B cell (primary cell): Measurements from ENCODE around the gene BSDC1. TPM values are rescaled to one million over a fixed set of nuclear protein-coding genes. Genes with fewer than 3 reads are reported as not detected.
A peak's percentile ranks its signal among the peaks of the same experiment; 100 is the strongest.

Experiments used
- ATAC-seq: fragments of 200-7000 bp; cut with Tn5 transposase; one replicate; pipeline ENCODE4 v1.10.0; 2021; ENCODE audit warnings: low read depth, mild to moderate bottlenecking, moderate number of reproducible peaks, moderate library complexity
- CTCF ChIA-PET: fragments of 350-600 bp; sonication (Branson Sonifier 250); formaldehyde crosslinking; loops from one replicate; lab custom pipeline; 2021; ENCODE audit warnings: antibody characterized with exemption, inconsistent platforms; lab: Charles Lee
- POLR2A ChIA-PET: fragments of 350-600 bp; sonication (Branson Sonifier 250); formaldehyde crosslinking; loops from one replicate; lab custom pipeline; 2021; ENCODE audit warnings: antibody characterized with exemption; lab: Charles Lee
- DNase-seq: peaks from one replicate; pipeline ENCODE4 v3.0.0; 2013
- H2AFZ ChIP-seq: 2 replicates; pipeline ENCODE4 v1.6.1; 2012; ENCODE audit warnings: mild to moderate bottlenecking, low read depth, low read length; ENCODE audit not compliant: insufficient read depth, poor library complexity, severe bottlenecking
- H3K27ac ChIP-seq, 2 donors: 1 replicate in 1 of 2; 2 replicates in 1 of 2; pipeline ENCODE4 v1.5.1; 2012 to 2013; ENCODE audit warnings: low read length in 2 of 2, mild to moderate bottlenecking in 2 of 2, moderate library complexity in 1 of 2
- H3K27me3 ChIP-seq, 4 experiments: fragments of 200-600 bp in 1 of 4; sonication (generic) in 1 of 4; replicated peaks in 1 of 4; 1 replicate in 2 of 4; 2 replicates in 2 of 4; pipeline versions ENCODE4 v1.6.1 to v1.7.0; 2013 to 2016; ENCODE audit warnings: low read length in 3 of 4, mild to moderate bottlenecking in 2 of 4, mixed read lengths in 1 of 4, moderate library complexity in 1 of 4; ENCODE audit not compliant: insufficient read depth in 4 of 4, control insufficient read depth in 3 of 4; ENCODE audit errors: control extremely low read depth in 1 of 4
- H3K36me3 ChIP-seq, 2 experiments: replicated peaks in 1 of 2; 1 replicate in 1 of 2; 2 replicates in 1 of 2; pipeline versions ENCODE4 v1.6.1 to v1.7.1; 2013; ENCODE audit warnings: low read length in 1 of 2; ENCODE audit not compliant: insufficient read depth in 2 of 2, control insufficient read depth in 1 of 2; ENCODE audit errors: control extremely low read depth in 1 of 2, extremely low read depth in 1 of 2
- H3K4me1 ChIP-seq, 2 donors: fragments of 200-600 bp in 1 of 2; sonication (generic) in 1 of 2; 1 replicate in 1 of 2; 2 replicates in 1 of 2; pipeline versions ENCODE4 v1.5.1 to v1.6.1; 2013 to 2017; ENCODE audit warnings: low read length in 2 of 2; ENCODE audit not compliant: control insufficient read depth in 2 of 2, insufficient read depth in 2 of 2
- H3K4me2 ChIP-seq: replicated peaks from 2 replicates; pipeline ENCODE3; 2012; ENCODE audit warnings: mild to moderate bottlenecking, low read depth, low read length; ENCODE audit not compliant: poor library complexity, severe bottlenecking
- H3K4me3 ChIP-seq, 5 experiments: fragments of 200-600 bp in 1 of 5; sonication (generic) in 1 of 5; 1 replicate in 3 of 5; 2 replicates in 2 of 5; pipeline versions ENCODE4 v1.5.1 to v1.7.0; 2011 to 2016; ENCODE audit warnings: low read length in 4 of 5, mild to moderate bottlenecking in 4 of 5, low read depth in 2 of 5, control low read depth in 1 of 5, moderate library complexity in 1 of 5; ENCODE audit not compliant: insufficient read depth in 1 of 5; ENCODE audit errors: control extremely low read depth in 1 of 5, extremely low read depth in 1 of 5
- H3K79me2 ChIP-seq: fragments of 200-600 bp; sonication (generic); one replicate; pipeline ENCODE4 v1.6.0; 2016; ENCODE audit warnings: low read length; ENCODE audit not compliant: control insufficient read depth, insufficient read depth
- H3K9ac ChIP-seq: fragments of 200-600 bp; sonication (generic); 2 replicates; pipeline ENCODE4 v1.6.1; 2017; ENCODE audit warnings: mild to moderate bottlenecking, low read length, moderate library complexity
- H3K9me3 ChIP-seq, 3 donors: one replicate each; pipeline versions ENCODE4 v1.6.1 to v1.7.1; 2013; ENCODE audit warnings: low read length in 2 of 3; ENCODE audit not compliant: control insufficient read depth in 2 of 3, insufficient read depth in 1 of 3; ENCODE audit errors: control extremely low read depth in 1 of 3
- H4K20me1 ChIP-seq: 2 replicates; pipeline ENCODE4 v1.6.0; 2012; ENCODE audit warnings: mild to moderate bottlenecking, low read length; ENCODE audit not compliant: insufficient read depth, control insufficient read depth, poor library complexity, severe bottlenecking
- H3K27ac Mint-ChIP-seq: one replicate; pipeline ENCODE4 v1.8.0; 2021; ENCODE audit warnings: mixed read lengths
- H3K27me3 Mint-ChIP-seq: one replicate; pipeline ENCODE4 v1.8.0; 2021; ENCODE audit warnings: mixed read lengths
- H3K4me1 Mint-ChIP-seq: one replicate; pipeline ENCODE4 v1.8.0; 2021; ENCODE audit warnings: mixed read lengths
- H3K4me3 Mint-ChIP-seq: one replicate; pipeline ENCODE4 v1.8.0; 2021; ENCODE audit warnings: mixed read lengths
- H3K9me3 Mint-ChIP-seq: one replicate; pipeline ENCODE4 v1.8.0; 2022; ENCODE audit warnings: mixed read lengths; ENCODE audit not compliant: insufficient read depth
- EZH2 ChIP-seq: IDR thresholded peaks from 2 replicates; pipeline ENCODE4 v1.6.1; 2012; ENCODE audit warnings: borderline replicate concordance, low read depth, mild to moderate bottlenecking, moderate library complexity, low read length; ENCODE audit not compliant: insufficient read depth, poor library complexity, severe bottlenecking
- WGBS: methylation state at CpG from one replicate; pipeline ENCODE4 v1.1.5; 2013; ENCODE audit warnings: missing lambda C conversion rate; ENCODE audit not compliant: insufficient coverage; 5-methylcytosine and 5-hydroxymethylcytosine counted together
- intact Hi-C: fragments of 100-400 bp; cut with micrococcal nuclease; formaldehyde crosslinking; loops from one replicate; pipeline ENCODE4 v1.10.0; 2022
- polyA plus RNA-seq: library from polyadenylated mRNA; depleted of rRNA; stranded (reverse); fragments of >200 nt; gene quantifications from 2 replicates; pipeline ENCODE4 v1.2.3, GENCODE V29; 2012
- total RNA-seq, 2 donors: library from RNA; stranded (reverse); fragments of 120-200 nt in 1 of 2; gene quantifications; 1 replicate in 1 of 2; 2 replicates in 1 of 2; pipeline versions ENCODE4 v1.2.3 to v1.2.4, GENCODE V29; 2013 to 2022
- TF ChIP-seq, protein P1 (sequence below): fragments of 200-600 bp; IDR thresholded peaks from one replicate; pipeline ENCODE4 v1.8.0; 2022; ENCODE audit warnings: antibody characterized with exemption, mild to moderate bottlenecking

The BSDC1 gene
- total and polyA plus RNA-seq, 2 donors (not counting 1 experiment from before 2014, with no cell fraction given) = 54.5 to 117 TPM

DNA sequence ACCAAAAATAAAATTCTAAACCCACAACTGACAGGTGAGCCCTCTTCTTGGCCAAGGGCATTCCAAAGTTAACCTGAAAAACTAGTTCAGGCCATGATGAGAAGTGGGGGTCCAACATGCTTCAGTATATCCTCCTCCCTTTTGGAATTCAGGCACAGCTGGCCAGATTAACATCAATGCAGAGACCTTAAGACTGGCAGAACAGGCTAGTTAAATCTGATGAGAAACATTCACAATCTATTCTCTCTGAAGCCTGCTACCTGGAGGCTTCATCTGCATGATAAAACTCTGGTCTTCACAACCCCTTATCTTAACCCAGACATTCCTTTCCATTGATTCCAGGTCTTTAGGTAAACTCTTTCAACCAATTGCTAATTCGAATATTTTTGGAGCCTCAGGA, 43.9 kb upstream of the BSDC1 start:
- H3K4me3 Mint-ChIP-seq = no peak overlapping the region
- H3K27me3 Mint-ChIP-seq = peaks cover 16% of the 10 kb centered on the region
- ChIA-PET CTCF (no interaction called here), POLR2A (no interaction called here)
- no peak overlapping the region for H3K27ac Mint-ChIP-seq
- H3K79me2 ChIP-seq = no peaks in the 10 kb centered on the region
- H3K36me3 ChIP-seq = no peaks in the 10 kb centered on the region
- H3K4me1 Mint-ChIP-seq = peaks cover 4% of the 10 kb centered on the region
- no peaks in the 10 kb centered on the region for H3K4me1 ChIP-seq
- no peak for DNase-seq
- TF ChIP-seq, protein P1, sequence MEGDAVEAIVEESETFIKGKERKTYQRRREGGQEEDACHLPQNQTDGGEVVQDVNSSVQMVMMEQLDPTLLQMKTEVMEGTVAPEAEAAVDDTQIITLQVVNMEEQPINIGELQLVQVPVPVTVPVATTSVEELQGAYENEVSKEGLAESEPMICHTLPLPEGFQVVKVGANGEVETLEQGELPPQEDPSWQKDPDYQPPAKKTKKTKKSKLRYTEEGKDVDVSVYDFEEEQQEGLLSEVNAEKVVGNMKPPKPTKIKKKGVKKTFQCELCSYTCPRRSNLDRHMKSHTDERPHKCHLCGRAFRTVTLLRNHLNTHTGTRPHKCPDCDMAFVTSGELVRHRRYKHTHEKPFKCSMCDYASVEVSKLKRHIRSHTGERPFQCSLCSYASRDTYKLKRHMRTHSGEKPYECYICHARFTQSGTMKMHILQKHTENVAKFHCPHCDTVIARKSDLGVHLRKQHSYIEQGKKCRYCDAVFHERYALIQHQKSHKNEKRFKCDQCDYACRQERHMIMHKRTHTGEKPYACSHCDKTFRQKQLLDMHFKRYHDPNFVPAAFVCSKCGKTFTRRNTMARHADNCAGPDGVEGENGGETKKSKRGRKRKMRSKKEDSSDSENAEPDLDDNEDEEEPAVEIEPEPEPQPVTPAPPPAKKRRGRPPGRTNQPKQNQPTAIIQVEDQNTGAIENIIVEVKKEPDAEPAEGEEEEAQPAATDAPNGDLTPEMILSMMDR = no peak
- no peak for TF ChIP-seq EZH2
- WGBS = no CpG with 5 or more reads among the region's 1 CpG
- peaks cover 0 to 10% (median 7%) of the 10 kb centered on the region in 4 experiments for H3K27me3 ChIP-seq
- no peak for ATAC-seq
- H3K9me3 Mint-ChIP-seq = no peaks in the 10 kb centered on the region
- intact Hi-C loops = no loop called here
- H2AFZ ChIP-seq = no peak overlapping the region
- no peak overlapping the region for H3K4me3 ChIP-seq
- H3K9ac ChIP-seq = no peak overlapping the region
- peaks cover 1 to 9% (median 6%) of the 10 kb centered on the region in 3 donors for H3K9me3 ChIP-seq
- no peak overlapping the region for H3K4me2 ChIP-seq
- H3K27ac ChIP-seq = no peak overlapping the region
- H4K20me1 ChIP-seq = no peaks in the 10 kb centered on the region

DNA sequence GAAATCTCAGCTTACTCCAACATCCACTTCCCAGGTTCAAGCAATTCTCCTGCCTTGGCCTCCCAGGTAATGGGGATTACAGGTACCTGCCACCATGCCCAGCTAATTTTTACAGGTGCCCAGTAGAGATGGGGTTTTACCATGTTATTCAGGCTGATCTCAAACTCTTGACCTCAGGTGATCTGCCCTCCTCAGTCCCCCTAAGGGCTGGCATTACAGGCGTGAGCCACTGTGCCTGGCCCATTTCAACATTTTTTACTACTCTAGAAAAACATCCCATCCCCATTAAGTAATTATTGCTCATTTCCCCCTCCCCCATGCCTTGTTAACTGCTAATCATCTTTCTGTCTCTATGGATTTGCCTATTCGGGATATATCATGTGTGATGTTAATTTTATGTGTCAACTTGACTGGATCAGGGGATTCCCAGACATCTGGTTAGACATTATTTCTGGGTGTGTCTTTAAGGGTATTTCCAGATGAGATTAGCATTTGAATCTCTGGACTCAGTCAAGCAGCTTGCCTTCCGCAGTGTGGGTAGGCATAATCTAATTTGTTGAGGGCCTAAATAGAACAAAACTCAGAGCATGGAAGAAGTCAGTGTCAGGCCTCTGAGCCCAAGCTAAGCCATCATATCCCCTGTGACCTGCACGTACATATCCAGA, 37.6 kb upstream of the BSDC1 start:
- H3K9me3 ChIP-seq = no peaks in the 10 kb centered on the region
- ATAC-seq (peak; percentile 85), DNase-seq (peak; percentile 74)
- WGBS = 46% methylated on average over 3 of the region's 4 CpGs
- Mint-ChIP-seq H3K27ac (peak overlapping the region; percentile 69), H3K4me1 (peaks cover 37% of the 10 kb centered on the region), H3K27me3 (peaks cover 13% of the 10 kb centered on the region), H3K4me3 (peak overlapping the region; percentile 55), H3K9me3 (no peaks in the 10 kb centered on the region)
- H3K79me2 ChIP-seq = no peaks in the 10 kb centered on the region
- H3K9ac ChIP-seq = no peak overlapping the region
- peaks cover 20 to 21% of the 10 kb centered on the region in 2 donors for H3K4me1 ChIP-seq
- TF ChIP-seq EZH2 = no peak
- TF ChIP-seq, protein P1 = no peak
- peak overlapping the region; percentile 10 to 46 for H3K27ac ChIP-seq
- CTCF ChIA-PET = interaction anchor here (0.7 kb wide), 1 partner anchor 30 kb away, joined by 3 read pairs; no protein-coding TSS in a partner anchor
- H3K27me3 ChIP-seq = peaks cover 0 to 14% (median 3%) of the 10 kb centered on the region in 4 experiments
- no peaks in the 10 kb centered on the region for H4K20me1 ChIP-seq
- peak overlapping the region; percentile 52 for H2AFZ ChIP-seq
- intact Hi-C loops = no loop called here
- peak overlapping the region; percentile 55 for H3K4me2 ChIP-seq
- no peaks in the 10 kb centered on the region for H3K36me3 ChIP-seq
- no peak overlapping the region for H3K4me3 ChIP-seq
- POLR2A ChIA-PET = no interaction called here
